A673 (cell line): Measurements from ENCODE around the gene HS6ST3. TPM values are rescaled to one million over a fixed set of nuclear protein-coding genes. Genes with fewer than 3 reads are reported as not detected.

ENCODE experiments used
- BruUV-seq: library from RNA; stranded (reverse); fragments of 400-500 nt; replicated peaks from 2 replicates; lab custom pipeline; 2021; lab: Mats Ljungman, UMichigan
- CTCF ChIA-PET: fragments of 300-600 bp; sonication (Branson Sonifier 250); formaldehyde crosslinking; loops from one replicate; lab custom pipeline; 2022; ENCODE audit warnings: antibody characterized with exemption; lab: Charles Lee
- POLR2A ChIA-PET: fragments of 300-600 bp; sonication (Branson Sonifier 250); formaldehyde crosslinking; loops from one replicate; lab custom pipeline; 2022; ENCODE audit warnings: antibody characterized with exemption; ENCODE audit not compliant: low non-redundant PET; lab: Charles Lee
- DNase-seq: peaks from one replicate; pipeline ENCODE4 v3.0.0-alpha.2; 2015; ENCODE audit warnings: low spot score
- H3K27ac ChIP-seq: fragments of 200-600 bp; sonication (generic); 2 replicates; pipeline ENCODE4 v1.5.1; 2016; ENCODE audit warnings: mixed run types, low read depth, mild to moderate bottlenecking, mixed read lengths, antibody characterized with exemption, low read length; ENCODE audit not compliant: poor library complexity, severe bottlenecking
- H3K27me3 ChIP-seq: fragments of 200-600 bp; sonication (generic); replicated peaks from 2 replicates; pipeline ENCODE4 v1.6.1; 2017; ENCODE audit warnings: mixed run types, low read depth, mild to moderate bottlenecking, mixed read lengths, antibody characterized with exemption, low read length; ENCODE audit not compliant: insufficient read depth, poor library complexity
- H3K36me3 ChIP-seq: fragments of 200-600 bp; sonication (generic); 2 replicates; pipeline ENCODE4 v1.6.1; 2016; ENCODE audit warnings: mixed run types, mild to moderate bottlenecking, mixed read lengths, antibody characterized with exemption, low read length; ENCODE audit not compliant: insufficient read depth, poor library complexity, severe bottlenecking
- H3K4me1 ChIP-seq: fragments of 200-600 bp; sonication (generic); 2 replicates; pipeline ENCODE4 v1.6.1; 2017; ENCODE audit warnings: mixed run types, mild to moderate bottlenecking, mixed read lengths, antibody characterized with exemption, low read length; ENCODE audit not compliant: insufficient read depth, poor library complexity, severe bottlenecking
- H3K4me3 ChIP-seq: fragments of 200-600 bp; sonication (generic); 2 replicates; pipeline ENCODE4 v1.5.1; 2016; ENCODE audit warnings: low read depth, mixed run types, mild to moderate bottlenecking, mixed read lengths, low read length; ENCODE audit not compliant: poor library complexity, severe bottlenecking
- H3K9me3 ChIP-seq: fragments of 200-600 bp; sonication (generic); 2 replicates; pipeline ENCODE4 v1.6.1; 2016; ENCODE audit warnings: mixed run types, low read depth, mild to moderate bottlenecking, mixed read lengths, antibody characterized with exemption, low read length; ENCODE audit not compliant: poor library complexity, severe bottlenecking
- EZH2 ChIP-seq: fragments of 200-600 bp; sonication (generic); IDR thresholded peaks from 2 replicates; pipeline ENCODE4 v1.6.1; 2017; ENCODE audit warnings: borderline replicate concordance, low read depth, mild to moderate bottlenecking, mixed read lengths, antibody characterized with exemption, low read length; ENCODE audit not compliant: poor library complexity, severe bottlenecking
- intact Hi-C: fragments of 100-400 bp; cut with micrococcal nuclease; formaldehyde crosslinking; loops from one replicate; pipeline ENCODE4 v1.10.0; 2022; ENCODE audit not compliant: unreplicated experiment
- total RNA-seq: library from RNA; stranded (reverse); gene quantifications from 2 replicates; pipeline ENCODE4 v1.2.3, GENCODE V29; 2021
- TF ChIP-seq, protein P1 (sequence below): fragments of 300-800, 200-600 bp; sonication (generic); conservative IDR thresholded peaks from 2 replicates; pipeline ENCODE4 v1.5.1; 2017; ENCODE audit warnings: low read depth, mild to moderate bottlenecking, antibody characterized with exemption, low read length, moderate library complexity, mixed read lengths

HS6ST3 gene
- total RNA-seq, 1 experiment from 2014 or later: not detected

GRCh38 chr13:96161141-96161540 lies 71.2 kb downstream of the HS6ST3 start:
- ChIA-PET POLR2A (no interaction called here), CTCF (no interaction called here)
- Histone ChIP-seq H3K27ac (no peak overlapping the region), H3K4me1 (no peaks in the 10 kb centered on the region), H3K9me3 (no peaks in the 10 kb centered on the region), H3K36me3 (no peaks in the 10 kb centered on the region), H3K27me3 (no peaks in the 10 kb centered on the region), H3K4me3 (no peak overlapping the region)
- no TSS peak for BruUV-seq
- TF ChIP-seq, protein P1, sequence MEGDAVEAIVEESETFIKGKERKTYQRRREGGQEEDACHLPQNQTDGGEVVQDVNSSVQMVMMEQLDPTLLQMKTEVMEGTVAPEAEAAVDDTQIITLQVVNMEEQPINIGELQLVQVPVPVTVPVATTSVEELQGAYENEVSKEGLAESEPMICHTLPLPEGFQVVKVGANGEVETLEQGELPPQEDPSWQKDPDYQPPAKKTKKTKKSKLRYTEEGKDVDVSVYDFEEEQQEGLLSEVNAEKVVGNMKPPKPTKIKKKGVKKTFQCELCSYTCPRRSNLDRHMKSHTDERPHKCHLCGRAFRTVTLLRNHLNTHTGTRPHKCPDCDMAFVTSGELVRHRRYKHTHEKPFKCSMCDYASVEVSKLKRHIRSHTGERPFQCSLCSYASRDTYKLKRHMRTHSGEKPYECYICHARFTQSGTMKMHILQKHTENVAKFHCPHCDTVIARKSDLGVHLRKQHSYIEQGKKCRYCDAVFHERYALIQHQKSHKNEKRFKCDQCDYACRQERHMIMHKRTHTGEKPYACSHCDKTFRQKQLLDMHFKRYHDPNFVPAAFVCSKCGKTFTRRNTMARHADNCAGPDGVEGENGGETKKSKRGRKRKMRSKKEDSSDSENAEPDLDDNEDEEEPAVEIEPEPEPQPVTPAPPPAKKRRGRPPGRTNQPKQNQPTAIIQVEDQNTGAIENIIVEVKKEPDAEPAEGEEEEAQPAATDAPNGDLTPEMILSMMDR: no peak
- no peak for TF ChIP-seq EZH2
- intact Hi-C loops: no loop called here
- no peak for DNase-seq

DNA sequence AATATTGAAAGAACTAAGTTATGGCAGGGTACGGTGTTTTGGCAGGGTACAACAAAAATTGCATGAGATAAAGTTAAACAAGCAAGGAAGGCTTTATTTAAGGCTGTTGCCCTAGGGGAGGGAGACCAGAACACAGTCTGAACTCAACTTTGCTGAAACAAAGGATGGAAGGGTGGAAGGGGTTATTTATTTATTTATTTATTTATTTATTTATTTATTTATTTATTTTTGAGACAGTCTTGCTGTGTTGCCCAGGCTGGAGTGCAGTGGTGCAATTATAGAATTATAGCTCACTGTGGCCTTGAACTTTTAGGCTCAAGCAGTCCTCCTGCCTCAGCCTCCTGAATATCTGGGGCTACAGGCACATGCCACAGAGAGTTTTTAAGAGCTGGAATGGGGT lies 75.9 kb downstream of the HS6ST3 start:
- Histone ChIP-seq H3K27me3 (no peaks in the 10 kb centered on the region), H3K9me3 (no peaks in the 10 kb centered on the region), H3K4me1 (no peaks in the 10 kb centered on the region), H3K27ac (no peak overlapping the region), H3K4me3 (no peak overlapping the region), H3K36me3 (no peaks in the 10 kb centered on the region)
- ChIA-PET POLR2A (no interaction called here), CTCF (no interaction called here)
- BruUV-seq: no TSS peak
- TF ChIP-seq EZH2: no peak
- TF ChIP-seq, protein P1: no peak
- DNase-seq: no peak
- intact Hi-C loops: no loop called here

GRCh38 chr13:96172066-96172465 lies 82.2 kb downstream of the HS6ST3 start:
- no peak for DNase-seq
- intact Hi-C loops: no loop called here
- H3K27me3 ChIP-seq: no peaks in the 10 kb centered on the region

More at GRCh38 chr13:96172066-96172465, 82.2 kb downstream of the HS6ST3 start:
- Histone ChIP-seq H3K4me1 (no peaks in the 10 kb centered on the region), H3K4me3 (no peak overlapping the region), H3K27ac (no peak overlapping the region), H3K9me3 (no peaks in the 10 kb centered on the region), H3K36me3 (no peaks in the 10 kb centered on the region)
- BruUV-seq: no TSS peak
- POLR2A ChIA-PET: no interaction called here
- CTCF ChIA-PET: no interaction called here
- no peak for TF ChIP-seq EZH2
- TF ChIP-seq, protein P1: no peak
